Bone marrow (tissue), 2 donors: Measurements from ENCODE around the gene SEMA3A.

Experiments
- DNase-seq, 2 donors: peaks; one replicate each; lab custom pipeline; 2025; lab: John Stamatoyannopoulos, UW

Gene SEMA3A

GRCh38 chr7:84195295-84196060 is 889 bp upstream of the SEMA3A start:
- no peak for DNase-seq

- DNase-seq, result no peak
Observed at GRCh38 chr7:84193747-84194146, 842 bp downstream of the SEMA3A start.

- DNase-seq, result no peak
Observed at GRCh38 chr7:84191842-84192241, 2.7 kb downstream of the SEMA3A start.

DNA sequence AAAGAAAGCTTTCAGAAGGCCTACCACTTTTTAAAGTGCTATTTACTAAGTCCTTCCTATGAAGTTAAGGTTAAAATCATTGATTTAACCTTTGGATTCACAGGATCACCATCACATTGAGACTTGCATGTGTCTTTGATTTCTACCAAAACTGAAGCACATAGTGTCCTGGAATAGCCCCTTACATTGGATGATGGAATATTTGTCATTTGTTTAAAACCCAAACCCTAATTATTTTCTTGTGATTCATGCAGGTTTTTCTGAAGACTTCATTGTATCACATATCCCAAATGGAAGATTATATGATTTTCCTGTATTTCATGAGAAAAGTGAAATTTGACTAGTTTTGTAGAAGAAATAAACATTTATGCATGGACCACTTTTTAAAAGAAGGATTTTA is 3.3 kb downstream of the SEMA3A start:
- DNase-seq, result no peak

DNA sequence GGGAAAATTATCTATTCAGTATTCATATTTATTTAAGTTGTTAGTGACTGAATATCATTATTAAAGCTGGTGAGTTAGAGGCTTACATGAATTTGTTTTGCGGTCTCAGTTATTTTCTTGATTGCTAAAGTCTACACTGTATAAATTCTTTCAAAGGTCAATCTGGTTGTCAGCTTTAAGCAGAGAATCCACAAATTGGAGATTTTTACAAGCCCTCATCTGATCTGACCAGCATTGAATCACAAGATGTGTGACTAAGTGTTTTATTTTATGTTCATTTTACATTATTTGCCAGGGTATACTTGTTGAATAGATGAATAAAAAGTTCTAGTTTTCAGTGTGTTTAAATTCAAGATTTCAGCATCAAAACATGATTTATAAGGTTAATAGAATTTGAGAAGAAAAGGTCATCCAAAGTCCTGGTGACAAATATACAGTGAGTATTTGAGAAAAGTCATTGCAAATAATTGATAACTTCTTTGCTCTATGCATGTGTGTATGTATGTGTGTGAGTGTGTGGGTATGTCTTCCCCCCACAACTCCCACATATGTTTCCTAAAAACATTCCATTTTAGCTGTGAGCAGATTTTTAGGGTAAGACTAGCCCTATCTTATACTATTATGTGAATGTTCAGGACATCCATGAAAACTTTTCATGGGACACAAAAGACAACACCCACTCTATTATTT is 4.4 kb downstream of the SEMA3A start:
- DNase-seq, result no peak

GRCh38 chr7:84188786-84189405 is 5.7 kb downstream of the SEMA3A start:
- DNase-seq, result no peak

- no peak for DNase-seq
Observed at GRCh38 chr7:84187813-84188510, 6.6 kb downstream of the SEMA3A start.

- no peak for DNase-seq
Observed at GRCh38 chr7:84187087-84187805, 7.3 kb downstream of the SEMA3A start.

DNA sequence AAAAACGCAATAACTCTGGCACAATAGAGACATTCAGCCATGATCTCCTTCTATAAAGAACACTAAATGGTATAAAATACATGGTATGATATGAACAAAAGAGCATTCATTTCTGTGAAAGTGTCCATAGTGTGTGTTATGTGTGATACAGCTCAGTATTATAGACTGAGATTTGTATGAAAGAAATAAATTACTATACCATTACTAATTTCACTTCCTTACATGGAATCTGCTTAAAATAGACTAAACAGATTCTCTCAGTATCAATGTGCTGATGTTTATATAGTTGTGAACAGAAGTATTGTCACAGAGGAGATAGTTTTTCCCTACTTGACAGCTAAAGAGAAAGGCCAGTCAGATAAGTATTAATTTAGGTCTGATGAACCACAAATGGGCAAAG is 10.8 kb downstream of the SEMA3A start:
- no peak for DNase-seq

GRCh38 chr7:84182301-84182700 is 12.3 kb downstream of the SEMA3A start:
- DNase-seq, result no peak

GRCh38 chr7:84181628-84182027 is 13.0 kb downstream of the SEMA3A start:
- no peak for DNase-seq

- DNase-seq, result no peak
Observed at GRCh38 chr7:84177758-84178412, 16.7 kb downstream of the SEMA3A start.

- DNase-seq, result no peak
Observed at GRCh38 chr7:84176716-84177115, 17.9 kb downstream of the SEMA3A start.

DNA sequence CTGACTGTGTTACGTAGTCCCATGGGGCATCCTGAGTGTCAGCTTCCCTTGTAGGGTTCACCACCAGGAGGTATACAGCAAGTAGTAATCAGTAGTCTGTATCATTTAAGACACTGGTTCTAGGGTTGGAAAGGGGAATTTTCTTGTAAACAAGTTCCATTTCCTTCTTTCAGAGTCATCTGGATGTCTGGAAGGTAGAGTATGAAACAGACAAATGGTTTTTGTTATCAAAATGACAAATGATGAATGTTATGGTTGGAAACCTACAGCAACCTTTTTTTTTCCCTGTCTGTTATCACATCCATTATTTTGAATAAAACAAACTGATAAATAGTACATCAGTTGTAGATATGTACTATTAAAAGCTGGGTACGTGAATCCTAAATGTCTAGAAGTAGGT is 19.1 kb downstream of the SEMA3A start:
- no peak for DNase-seq

DNA sequence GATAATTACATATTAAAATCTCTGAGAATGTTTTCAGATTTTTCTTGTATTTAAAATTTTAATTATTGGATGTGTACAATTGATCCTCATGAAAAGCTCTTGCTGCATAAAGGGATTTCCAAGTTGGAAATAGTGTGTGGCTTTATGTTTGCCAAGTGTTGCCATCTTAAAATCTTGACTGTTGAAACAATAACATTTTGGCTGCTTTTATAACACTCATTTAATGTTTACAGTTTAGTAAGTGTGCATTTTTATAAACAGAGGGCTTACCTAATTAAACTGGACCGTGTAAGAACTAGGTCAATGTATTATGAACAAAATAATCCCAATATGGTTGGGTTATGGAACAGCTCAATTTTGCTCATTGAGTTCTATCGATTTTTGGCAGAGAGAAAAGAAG is 23.9 kb downstream of the SEMA3A start:
- no peak for DNase-seq

GRCh38 chr7:84162584-84162983 is 32.0 kb downstream of the SEMA3A start:
- no peak for DNase-seq

DNA sequence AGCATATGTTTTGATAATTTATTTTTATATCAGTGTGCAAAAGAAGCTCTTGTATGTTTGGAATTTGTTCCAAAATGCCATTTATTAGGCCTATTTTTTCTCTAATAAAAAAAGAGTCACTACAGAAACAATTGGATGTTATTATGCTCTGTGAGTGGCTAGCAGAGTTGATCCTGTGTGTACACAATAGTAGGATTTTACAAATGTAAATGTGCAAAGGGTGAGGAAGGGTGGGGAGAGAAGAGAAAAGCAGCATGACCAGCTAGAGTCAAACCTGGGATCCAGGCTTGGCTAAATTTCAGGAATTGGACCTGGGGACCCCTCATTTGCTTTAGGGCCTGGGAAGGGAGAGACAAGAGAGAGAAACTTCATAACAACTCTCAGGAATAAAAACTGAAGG is 32.5 kb downstream of the SEMA3A start:
- no peak for DNase-seq

GRCh38 chr7:84161398-84161797 is 33.2 kb downstream of the SEMA3A start:
- DNase-seq, result no peak

GRCh38 chr7:84159435-84159834 is 35.2 kb downstream of the SEMA3A start:
- no peak for DNase-seq

DNA sequence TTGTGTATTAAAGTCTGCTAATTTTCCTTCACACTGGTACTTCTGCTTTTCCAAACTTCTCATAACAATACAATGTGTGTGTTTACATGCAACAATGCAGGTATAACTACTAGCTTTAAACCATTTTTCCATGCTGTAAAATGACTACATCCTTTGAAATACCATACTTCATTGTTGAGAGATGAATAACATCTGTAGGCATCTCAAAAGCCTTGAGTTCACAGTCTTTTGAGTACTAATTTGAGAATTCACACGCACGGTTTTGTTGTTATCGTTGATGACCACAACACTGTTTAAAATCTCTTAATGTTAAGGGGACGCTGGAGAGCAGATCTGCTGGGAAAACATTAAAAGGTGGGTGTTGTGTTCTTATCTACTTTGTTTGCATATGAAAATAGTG is 37.4 kb downstream of the SEMA3A start:
- DNase-seq, result no peak

GRCh38 chr7:84154991-84155781 is 39.4 kb downstream of the SEMA3A start:
- DNase-seq, result no peak
